HEK293 (cell line): ENCODE data around the gene CTNNB1.

Source experiments
- CTCF ChIA-PET: fragments of 350-600 bp; formaldehyde crosslinking; extraction: SDS; loops from one replicate; lab custom pipeline; 2021; ENCODE audit warnings: antibody characterized with exemption; lab: Yijun Ruan, JAX
- POLR2A ChIA-PET: fragments of 300-600 bp; formaldehyde crosslinking; extraction: SDS; loops from one replicate; lab custom pipeline; 2020; ENCODE audit warnings: antibody characterized with exemption, inconsistent platforms; lab: Yijun Ruan, JAX
- H3K27ac ChIP-seq: fragments of 200-500 bp; sonication (Bioruptor generic); 2 replicates; pipeline ENCODE4 v1.5.1; 2014; ENCODE audit warnings: low read depth, low read length, control low read depth, inconsistent platforms; ENCODE audit errors: extremely low read depth
- H3K36me3 ChIP-seq, 2 experiments: fragments of 200-500 bp in 1 of 2; sonication (Bioruptor generic) in 1 of 2; 1 replicate in 1 of 2; 2 replicates in 1 of 2; pipeline ENCODE4 v1.5.1; 2014 to 2017; ENCODE audit warnings: inconsistent platforms in 2 of 2, low read length in 2 of 2; ENCODE audit not compliant: control insufficient read depth in 2 of 2, insufficient read depth in 1 of 2
- H3K4me1 ChIP-seq: fragments of 200-500 bp; sonication (Bioruptor generic); 2 replicates; pipeline ENCODE4 v1.5.1; 2014; ENCODE audit warnings: mild to moderate bottlenecking, low read length, inconsistent platforms; ENCODE audit not compliant: control insufficient read depth, insufficient read depth
- H3K4me3 ChIP-seq: 2 replicates; pipeline ENCODE4 v1.5.1; 2011; ENCODE audit warnings: low read depth, mild to moderate bottlenecking, control low read depth, low read length, moderate library complexity
- H3K9me3 ChIP-seq: fragments of 200-500 bp; sonication (Bioruptor generic); 2 replicates; pipeline ENCODE4 v1.5.1; 2014; ENCODE audit warnings: low read depth, low read length, inconsistent platforms; ENCODE audit not compliant: control insufficient read depth, insufficient read depth
- FEZF1 ChIP-seq: fragments of 450-650 bp; formaldehyde crosslinking; IDR thresholded peaks from 2 replicates; pipeline ENCODE4 v1.5.1; 2016; ENCODE audit warnings: missing biosample characterization, missing genetic modification characterization
- KLF10 ChIP-seq: fragments of 450-650 bp; IDR thresholded peaks from 2 replicates; pipeline ENCODE4 v1.5.1; 2018; ENCODE audit warnings: missing biosample characterization, mild to moderate bottlenecking, missing genetic modification characterization
- KLF7 ChIP-seq: fragments of 450-650 bp; formaldehyde crosslinking; IDR thresholded peaks from 2 replicates; pipeline ENCODE4 v1.5.1; 2016; ENCODE audit warnings: missing biosample characterization, missing genetic modification characterization, borderline replicate concordance
- KLF9 ChIP-seq: fragments of 450-650 bp; formaldehyde crosslinking; IDR thresholded peaks from 2 replicates; pipeline ENCODE4 v1.5.1; 2016; ENCODE audit warnings: missing biosample characterization, missing genetic modification characterization, low read depth
- SCRT2 ChIP-seq: fragments of 450-650 bp; formaldehyde crosslinking; IDR thresholded peaks from 2 replicates; pipeline ENCODE4 v1.5.1; 2016; ENCODE audit warnings: missing biosample characterization, missing genetic modification characterization
- SP2 ChIP-seq: fragments of 450-650 bp; formaldehyde crosslinking; IDR thresholded peaks from 2 replicates; pipeline ENCODE4 v1.5.1; 2016; ENCODE audit warnings: missing biosample characterization, missing genetic modification characterization
- SP7 ChIP-seq: fragments of 450-650 bp; formaldehyde crosslinking; IDR thresholded peaks from 2 replicates; pipeline ENCODE4 v1.5.1; 2016; ENCODE audit warnings: missing biosample characterization, missing genetic modification characterization
- YY1 ChIP-seq: fragments of 450-650 bp; formaldehyde crosslinking; IDR thresholded peaks from 2 replicates; pipeline ENCODE4 v1.5.1; 2018; ENCODE audit warnings: missing biosample characterization, missing genetic modification characterization
- ZBTB1 ChIP-seq: fragments of 450-650 bp; formaldehyde crosslinking; IDR thresholded peaks from 2 replicates; pipeline ENCODE4 v1.5.1; 2016; ENCODE audit warnings: missing biosample characterization, missing genetic modification characterization
- ZBTB17 ChIP-seq: fragments of 450-650 bp; formaldehyde crosslinking; IDR thresholded peaks from 2 replicates; pipeline ENCODE4 v1.5.1; 2016; ENCODE audit warnings: missing biosample characterization, missing genetic modification characterization
- ZBTB21 ChIP-seq: fragments of 450-650 bp; formaldehyde crosslinking; IDR thresholded peaks from 2 replicates; pipeline ENCODE4 v1.5.1; 2017; ENCODE audit warnings: missing biosample characterization, missing genetic modification characterization
- ZNF112 ChIP-seq: fragments of 450-650 bp; formaldehyde crosslinking; IDR thresholded peaks from 2 replicates; pipeline ENCODE4 v1.5.0; 2017; ENCODE audit warnings: missing biosample characterization, missing genetic modification characterization
- ZNF132 ChIP-seq: fragments of 450-650 bp; formaldehyde crosslinking; IDR thresholded peaks from 2 replicates; pipeline ENCODE4 v1.5.1; 2017; ENCODE audit warnings: missing biosample characterization, missing genetic modification characterization, borderline replicate concordance
- ZNF202 ChIP-seq: fragments of 450-650 bp; formaldehyde crosslinking; IDR thresholded peaks from 2 replicates; pipeline ENCODE4 v1.5.1; 2016; ENCODE audit warnings: missing biosample characterization, missing genetic modification characterization, borderline replicate concordance
- ZNF214 ChIP-seq: fragments of 450-650 bp; formaldehyde crosslinking; IDR thresholded peaks from 2 replicates; pipeline ENCODE4 v1.5.1; 2017; ENCODE audit warnings: missing biosample characterization, mild to moderate bottlenecking, missing genetic modification characterization, borderline replicate concordance
- ZNF248 ChIP-seq: fragments of 450-650 bp; formaldehyde crosslinking; IDR thresholded peaks from 2 replicates; pipeline ENCODE4 v1.5.1; 2017; ENCODE audit warnings: missing biosample characterization, missing genetic modification characterization
- ZNF292 ChIP-seq: fragments of 450-650 bp; formaldehyde crosslinking; IDR thresholded peaks from 2 replicates; pipeline ENCODE4 v1.5.1; 2016; ENCODE audit warnings: low read depth, missing biosample characterization, missing genetic modification characterization, borderline replicate concordance
- ZNF366 ChIP-seq: fragments of 450-650 bp; formaldehyde crosslinking; conservative IDR thresholded peaks from 2 replicates; pipeline ENCODE4 v1.5.1; 2016; ENCODE audit warnings: missing biosample characterization, missing genetic modification characterization
- ZNF37A ChIP-seq: fragments of 450-650 bp; IDR thresholded peaks from 2 replicates; pipeline ENCODE4 v1.5.1; 2018; ENCODE audit warnings: missing biosample characterization, missing genetic modification characterization
- ZNF394 ChIP-seq: fragments of 450-650 bp; formaldehyde crosslinking; IDR thresholded peaks from 2 replicates; pipeline ENCODE4 v1.5.1; 2016; ENCODE audit warnings: missing biosample characterization, missing genetic modification characterization, mild to moderate bottlenecking, moderate library complexity, borderline replicate concordance
- ZNF404 ChIP-seq: fragments of 450-650 bp; formaldehyde crosslinking; IDR thresholded peaks from 2 replicates; pipeline ENCODE4 v1.5.1; 2017; ENCODE audit warnings: missing biosample characterization, missing genetic modification characterization
- ZNF544 ChIP-seq: fragments of 450-650 bp; formaldehyde crosslinking; IDR thresholded peaks from 2 replicates; pipeline ENCODE4 v1.5.0; 2017; ENCODE audit warnings: missing biosample characterization, missing genetic modification characterization
- ZNF558 ChIP-seq: fragments of 450-650 bp; formaldehyde crosslinking; IDR thresholded peaks from 2 replicates; pipeline ENCODE4 v1.5.1; 2016; ENCODE audit warnings: missing biosample characterization, missing genetic modification characterization
- ZNF621 ChIP-seq: fragments of 450-650 bp; formaldehyde crosslinking; IDR thresholded peaks from 2 replicates; pipeline ENCODE4 v1.5.1; 2017; ENCODE audit warnings: missing biosample characterization, missing genetic modification characterization
- ZNF629 ChIP-seq: fragments of 450-650 bp; formaldehyde crosslinking; IDR thresholded peaks from 2 replicates; pipeline ENCODE4 v1.5.1; 2017; ENCODE audit warnings: missing biosample characterization, missing genetic modification characterization
- ZNF660 ChIP-seq: fragments of 450-650 bp; IDR thresholded peaks from 2 replicates; pipeline ENCODE4 v1.5.1; 2018; ENCODE audit warnings: missing biosample characterization, mild to moderate bottlenecking, missing genetic modification characterization
- ZNF664 ChIP-seq: fragments of 450-650 bp; formaldehyde crosslinking; IDR thresholded peaks from 2 replicates; pipeline ENCODE4 v1.5.1; 2016; ENCODE audit warnings: missing biosample characterization, missing genetic modification characterization
- ZNF670 ChIP-seq: fragments of 450-650 bp; formaldehyde crosslinking; IDR thresholded peaks from 2 replicates; pipeline ENCODE4 v1.5.1; 2016; ENCODE audit warnings: missing biosample characterization, missing genetic modification characterization, low read depth
- ZNF791 ChIP-seq: fragments of 450-650 bp; formaldehyde crosslinking; IDR thresholded peaks from 2 replicates; pipeline ENCODE4 v1.5.1; 2016; ENCODE audit warnings: missing biosample characterization, missing genetic modification characterization
- ZNF843 ChIP-seq: fragments of 450-650 bp; formaldehyde crosslinking; IDR thresholded peaks from 2 replicates; pipeline ENCODE4 v1.5.1; 2016; ENCODE audit warnings: missing biosample characterization, missing genetic modification characterization
- ZXDB ChIP-seq: fragments of 450-650 bp; formaldehyde crosslinking; IDR thresholded peaks from 2 replicates; pipeline ENCODE4 v1.5.1; 2016; ENCODE audit warnings: missing biosample characterization, missing genetic modification characterization
- TF ChIP-seq, protein P1 (sequence below): fragments of 450-650 bp; formaldehyde crosslinking; IDR thresholded peaks from 2 replicates; pipeline ENCODE4 v1.5.1; 2017; ENCODE audit warnings: missing biosample characterization, missing genetic modification characterization
- TF ChIP-seq, protein P2 (sequence below): fragments of 450-650 bp; formaldehyde crosslinking; IDR thresholded peaks from 2 replicates; pipeline ENCODE4 v1.5.1; 2016; ENCODE audit warnings: missing biosample characterization, missing genetic modification characterization
- TF ChIP-seq, protein P3 (sequence below): fragments of 450-650 bp; formaldehyde crosslinking; IDR thresholded peaks from 2 replicates; pipeline ENCODE4 v1.5.1; 2016; ENCODE audit warnings: missing biosample characterization, missing genetic modification characterization
- TF ChIP-seq, protein P4 (sequence below): fragments of 450-650 bp; formaldehyde crosslinking; IDR thresholded peaks from 2 replicates; pipeline ENCODE4 v1.5.1; 2016; ENCODE audit warnings: missing biosample characterization, missing genetic modification characterization

Gene CTNNB1

DNA sequence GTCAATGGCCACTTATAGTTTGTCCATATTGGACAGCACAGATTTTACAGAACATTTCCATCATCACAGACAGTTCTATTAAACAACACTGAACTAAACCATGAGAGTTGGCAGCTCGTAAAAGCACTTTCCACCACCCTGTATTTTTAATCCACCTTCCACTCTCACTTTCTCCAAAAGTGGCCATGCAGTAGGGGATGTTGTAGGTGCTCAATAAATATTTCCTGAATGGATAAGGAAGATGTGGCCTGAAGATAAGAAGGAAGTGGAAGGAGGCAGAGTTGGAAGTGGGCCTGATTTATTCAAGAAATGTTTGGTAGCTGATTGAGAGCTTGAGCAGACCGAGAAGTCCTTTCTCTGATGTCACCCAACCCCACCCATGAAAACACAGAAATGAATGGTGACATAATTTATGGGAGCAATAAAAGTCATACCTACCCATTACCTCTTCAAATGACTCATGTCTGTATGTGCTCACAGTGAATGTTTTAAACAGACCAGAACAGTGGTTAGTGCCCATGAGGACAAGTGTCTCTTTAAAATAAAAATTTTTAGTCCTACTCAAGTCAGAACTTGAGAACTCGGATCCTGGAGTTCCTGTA lies 39.6 kb upstream of the CTNNB1 start:
- no peaks in the 10 kb centered on the region for H3K36me3 ChIP-seq
- no peaks in the 10 kb centered on the region; the same call in 1 of the 2 replicates for H3K4me1 ChIP-seq
- no peaks in the 10 kb centered on the region for H3K9me3 ChIP-seq
- peak overlapping the region; percentile 25; the same call in 1 of the 2 replicates for H3K27ac ChIP-seq
- H3K4me3 ChIP-seq = no peak overlapping the region
- ChIA-PET POLR2A (interaction anchor here (0.8 to 1.8 kb wide), 3 partner anchors 11 to 43 kb away, joined by 3 to 6 read pairs (median 5); partner anchors contain the start of gene CTNNB1), CTCF (interaction anchor here (1.3 kb wide), 1 partner anchor 40 kb away, joined by 3 read pairs; the partner anchor contains the start of gene CTNNB1)
- peak; percentile 79 for TF ChIP-seq ZNF366 (tag by site-specific recombination)
- TF ChIP-seq KLF7 (tag by site-specific recombination) = 0 out of 2 replicates have a peak, but pooled peaks have one; percentile 57
- no peak for TF ChIP-seq ZNF37A
- TF ChIP-seq ZNF132 = no peak
- no peak for TF ChIP-seq ZNF670 (tag by site-specific recombination)
- TF ChIP-seq, protein P1, sequence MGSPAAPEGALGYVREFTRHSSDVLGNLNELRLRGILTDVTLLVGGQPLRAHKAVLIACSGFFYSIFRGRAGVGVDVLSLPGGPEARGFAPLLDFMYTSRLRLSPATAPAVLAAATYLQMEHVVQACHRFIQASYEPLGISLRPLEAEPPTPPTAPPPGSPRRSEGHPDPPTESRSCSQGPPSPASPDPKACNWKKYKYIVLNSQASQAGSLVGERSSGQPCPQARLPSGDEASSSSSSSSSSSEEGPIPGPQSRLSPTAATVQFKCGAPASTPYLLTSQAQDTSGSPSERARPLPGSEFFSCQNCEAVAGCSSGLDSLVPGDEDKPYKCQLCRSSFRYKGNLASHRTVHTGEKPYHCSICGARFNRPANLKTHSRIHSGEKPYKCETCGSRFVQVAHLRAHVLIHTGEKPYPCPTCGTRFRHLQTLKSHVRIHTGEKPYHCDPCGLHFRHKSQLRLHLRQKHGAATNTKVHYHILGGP (tag by site-specific recombination) = no peak
- TF ChIP-seq KLF9 (tag by site-specific recombination) = no peak
- peak; percentile 92 for TF ChIP-seq ZNF629 (tag by site-specific recombination)
- no peak for TF ChIP-seq ZNF544 (tag by site-specific recombination)
- no peak for TF ChIP-seq YY1 (tag by site-specific recombination)
- no peak for TF ChIP-seq ZNF214
- TF ChIP-seq ZNF292 (tag by site-specific recombination) = no peak
- TF ChIP-seq FEZF1 (tag by site-specific recombination) = peak; percentile 64
- peak; percentile 76 for TF ChIP-seq ZNF660 (tag by site-specific recombination)
- peak; percentile 91 for TF ChIP-seq ZNF664 (tag by site-specific recombination)
- no peak for TF ChIP-seq ZNF404
- TF ChIP-seq ZNF112 (tag by site-specific recombination) = no peak
- no peak for TF ChIP-seq ZNF791 (tag by site-specific recombination)
- TF ChIP-seq ZBTB1 (tag by site-specific recombination) = no peak
- TF ChIP-seq, protein P2, sequence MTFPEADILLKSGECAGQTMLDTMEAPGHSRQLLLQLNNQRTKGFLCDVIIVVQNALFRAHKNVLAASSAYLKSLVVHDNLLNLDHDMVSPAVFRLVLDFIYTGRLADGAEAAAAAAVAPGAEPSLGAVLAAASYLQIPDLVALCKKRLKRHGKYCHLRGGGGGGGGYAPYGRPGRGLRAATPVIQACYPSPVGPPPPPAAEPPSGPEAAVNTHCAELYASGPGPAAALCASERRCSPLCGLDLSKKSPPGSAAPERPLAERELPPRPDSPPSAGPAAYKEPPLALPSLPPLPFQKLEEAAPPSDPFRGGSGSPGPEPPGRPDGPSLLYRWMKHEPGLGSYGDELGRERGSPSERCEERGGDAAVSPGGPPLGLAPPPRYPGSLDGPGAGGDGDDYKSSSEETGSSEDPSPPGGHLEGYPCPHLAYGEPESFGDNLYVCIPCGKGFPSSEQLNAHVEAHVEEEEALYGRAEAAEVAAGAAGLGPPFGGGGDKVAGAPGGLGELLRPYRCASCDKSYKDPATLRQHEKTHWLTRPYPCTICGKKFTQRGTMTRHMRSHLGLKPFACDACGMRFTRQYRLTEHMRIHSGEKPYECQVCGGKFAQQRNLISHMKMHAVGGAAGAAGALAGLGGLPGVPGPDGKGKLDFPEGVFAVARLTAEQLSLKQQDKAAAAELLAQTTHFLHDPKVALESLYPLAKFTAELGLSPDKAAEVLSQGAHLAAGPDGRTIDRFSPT (tag by site-specific recombination) = peak; percentile 83
- peak; percentile 49; the same call in 1 of the 2 replicates for TF ChIP-seq ZNF558
- peak; percentile 76 for TF ChIP-seq ZNF843 (tag by site-specific recombination)
- peak; percentile 97 for TF ChIP-seq SP7 (tag by site-specific recombination)
- no peak for TF ChIP-seq ZBTB17 (tag by site-specific recombination)
- no peak for TF ChIP-seq SCRT2
- peak; percentile 12; the same call in 1 of the 2 replicates for TF ChIP-seq ZNF394 (tag by site-specific recombination)
- no peak for TF ChIP-seq ZNF248 (tag by site-specific recombination)
- no peak for TF ChIP-seq ZNF621 (tag by site-specific recombination)
- TF ChIP-seq, protein P3, sequence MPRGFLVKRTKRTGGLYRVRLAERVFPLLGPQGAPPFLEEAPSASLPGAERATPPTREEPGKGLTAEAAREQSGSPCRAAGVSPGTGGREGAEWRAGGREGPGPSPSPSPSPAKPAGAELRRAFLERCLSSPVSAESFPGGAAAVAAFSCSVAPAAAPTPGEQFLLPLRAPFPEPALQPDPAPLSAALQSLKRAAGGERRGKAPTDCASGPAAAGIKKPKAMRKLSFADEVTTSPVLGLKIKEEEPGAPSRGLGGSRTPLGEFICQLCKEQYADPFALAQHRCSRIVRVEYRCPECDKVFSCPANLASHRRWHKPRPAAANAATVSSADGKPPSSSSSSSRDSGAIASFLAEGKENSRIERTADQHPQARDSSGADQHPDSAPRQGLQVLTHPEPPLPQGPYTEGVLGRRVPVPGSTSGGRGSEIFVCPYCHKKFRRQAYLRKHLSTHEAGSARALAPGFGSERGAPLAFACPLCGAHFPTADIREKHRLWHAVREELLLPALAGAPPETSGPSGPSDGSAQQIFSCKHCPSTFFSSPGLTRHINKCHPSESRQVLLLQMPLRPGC = peak; percentile 74
- no peak for TF ChIP-seq ZNF202 (tag by site-specific recombination)
- TF ChIP-seq SP2 = no peak
- TF ChIP-seq, protein P4, sequence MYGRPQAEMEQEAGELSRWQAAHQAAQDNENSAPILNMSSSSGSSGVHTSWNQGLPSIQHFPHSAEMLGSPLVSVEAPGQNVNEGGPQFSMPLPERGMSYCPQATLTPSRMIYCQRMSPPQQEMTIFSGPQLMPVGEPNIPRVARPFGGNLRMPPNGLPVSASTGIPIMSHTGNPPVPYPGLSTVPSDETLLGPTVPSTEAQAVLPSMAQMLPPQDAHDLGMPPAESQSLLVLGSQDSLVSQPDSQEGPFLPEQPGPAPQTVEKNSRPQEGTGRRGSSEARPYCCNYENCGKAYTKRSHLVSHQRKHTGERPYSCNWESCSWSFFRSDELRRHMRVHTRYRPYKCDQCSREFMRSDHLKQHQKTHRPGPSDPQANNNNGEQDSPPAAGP (tag by site-specific recombination) = peak; percentile 79
- TF ChIP-seq ZXDB = peak; percentile 45; the same call in 1 of the 2 replicates
- peak; percentile 72 for TF ChIP-seq KLF10 (tag by site-specific recombination)
- TF ChIP-seq ZBTB21 = peak; percentile 68; the same call in 1 of the 2 replicates
